GM12874 (cell line): ENCODE measurements around the gene THEMIS2.

Experiments
- CTCF ChIP-seq: IDR thresholded peaks from 2 replicates; pipeline ENCODE4 v1.5.1; 2011; ENCODE audit warnings: low read depth, mild to moderate bottlenecking, control low read depth, low read length, moderate library complexity; ENCODE audit not compliant: insufficient read depth

THEMIS2 gene

GRCh38 chr1:27833470-27833869, 38.9 kb upstream of the THEMIS2 start:
- TF ChIP-seq CTCF = no peak

- TF ChIP-seq CTCF = no peak
These were observed 37.3 kb upstream of the THEMIS2 start for GRCh38 chr1:27835046-27835445.

- TF ChIP-seq CTCF = no peak
These were observed 36.8 kb upstream of the THEMIS2 start for GRCh38 chr1:27835501-27835900.

- TF ChIP-seq CTCF = no peak
These were observed 22.4 kb upstream of the THEMIS2 start for GRCh38 chr1:27849951-27850350.

GRCh38 chr1:27855085-27855484, 17.3 kb upstream of the THEMIS2 start:
- TF ChIP-seq CTCF = no peak

- no peak for TF ChIP-seq CTCF
These were observed 15.6 kb upstream of the THEMIS2 start for GRCh38 chr1:27856561-27857343.

- TF ChIP-seq CTCF = peak; percentile 99
These were observed 14.0 kb upstream of the THEMIS2 start for GRCh38 chr1:27858072-27858948.
